ENCODE data around the gene KRT6B. TPM values are rescaled to one million over a fixed set of nuclear protein-coding genes. Genes with fewer than 3 reads are reported as not detected.

KRT6B gene
- total and polyA plus RNA-seq, 2 experiments from 2014 or later = not detected

DNA sequence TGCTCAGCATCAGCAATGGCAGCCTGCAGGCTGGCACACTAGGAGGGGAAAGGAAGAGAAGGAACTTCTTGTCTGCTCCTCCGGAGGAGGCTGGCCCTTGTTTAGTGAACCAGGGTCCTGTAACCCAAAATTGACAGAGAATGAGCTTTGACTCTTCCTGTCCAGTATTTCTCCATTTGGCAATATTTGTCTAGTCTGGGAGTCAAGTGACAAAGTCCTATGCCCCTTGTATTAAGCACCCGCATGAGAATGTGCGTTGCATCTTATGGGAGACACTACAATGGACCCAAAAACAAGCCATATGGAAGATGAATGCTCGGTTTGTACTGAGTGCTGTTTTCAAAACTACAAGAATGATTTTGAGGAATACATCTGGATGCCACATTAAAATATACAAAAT, 17.9 kb upstream of the KRT6B start (continued):
- TF ChIP-seq ETS1 (IDR thresholded peaks at IDR 0.05) = no peak
- no peak for TF ChIP-seq POLR2AphosphoS5 (IDR thresholded peaks at IDR 0.05; ENCODE audit: low read depth)

DNA sequence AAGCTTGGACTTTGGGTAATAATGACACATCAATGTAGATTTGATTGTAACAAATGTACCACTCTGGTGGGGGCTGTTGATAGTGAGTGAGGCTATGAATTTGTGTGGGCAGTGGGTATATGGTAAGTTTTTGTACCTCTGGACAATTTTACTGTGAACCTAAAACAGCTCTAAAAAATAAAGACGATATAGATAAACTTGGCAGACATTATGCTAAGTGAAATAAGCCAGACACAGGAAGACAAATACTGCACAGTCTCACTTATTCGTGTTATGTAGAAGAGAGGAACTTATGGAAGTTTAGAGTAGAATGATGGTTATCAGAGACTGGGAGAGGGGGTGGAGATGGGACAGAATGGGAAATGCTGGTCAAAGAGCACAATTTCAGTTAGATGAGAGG, 13.0 kb upstream of the KRT6B start:
- H3F3A ChIP-seq (replicated peaks; ENCODE audit: low read depth) = no peaks in the 10 kb centered on the region
- no peak overlapping the region for H3K27ac ChIP-seq (ENCODE audit: low read depth)
- TF ChIP-seq ZNF114 (CRISPR knock-in tag; IDR thresholded peaks at IDR 0.05) (no peak), NANOG (IDR thresholded peaks at IDR 0.05; ENCODE audit: borderline replicate concordance) (no peak), JUNB (IDR thresholded peaks at IDR 0.05; ENCODE audit: unreplicated experiment) (no peak), ZNF331 (CRISPR knock-in tag; IDR thresholded peaks at IDR 0.05; ENCODE audit: low read depth) (no peak)
- H4K20me1 ChIP-seq (replicated peaks; ENCODE audit: insufficient read depth) = no peaks in the 10 kb centered on the region
- Mint-ChIP-seq H3K4me3 (no peak overlapping the region), H3K9me3 (peaks cover 4% of the 10 kb centered on the region; the same call in 1 of the 3 replicates), H3K27ac (no peak overlapping the region), H3K4me1 (no peaks in the 10 kb centered on the region; the same call in 2 of the 3 replicates), H3K27me3 (ENCODE audit: insufficient read depth, low read depth, poor library complexity) (no peaks in the 10 kb centered on the region), H3K36me3 (ENCODE audit: low read depth) (no peaks in the 10 kb centered on the region; the same call in 2 of the 3 replicates)
- no peak overlapping the region for H3K4me2 ChIP-seq
- no peak overlapping the region for H2AFZ ChIP-seq
- H3K36me3 ChIP-seq (ENCODE audit: insufficient read depth) = no peaks in the 10 kb centered on the region
- no peaks in the 10 kb centered on the region for H3K9me2 ChIP-seq (ENCODE audit: insufficient read depth)
- no peaks in the 10 kb centered on the region for H3K27me3 ChIP-seq (ENCODE audit: insufficient read depth)
- H3K4me1 ChIP-seq (ENCODE audit: insufficient read depth) = no peaks in the 10 kb centered on the region
- no peak for ATAC-seq
- H3K79me2 ChIP-seq (replicated peaks; ENCODE audit: insufficient read depth) = no peaks in the 10 kb centered on the region
- H3K4me3 ChIP-seq = no peak overlapping the region
- no peak for DNase-seq (ENCODE audit: low spot score)

DNA sequence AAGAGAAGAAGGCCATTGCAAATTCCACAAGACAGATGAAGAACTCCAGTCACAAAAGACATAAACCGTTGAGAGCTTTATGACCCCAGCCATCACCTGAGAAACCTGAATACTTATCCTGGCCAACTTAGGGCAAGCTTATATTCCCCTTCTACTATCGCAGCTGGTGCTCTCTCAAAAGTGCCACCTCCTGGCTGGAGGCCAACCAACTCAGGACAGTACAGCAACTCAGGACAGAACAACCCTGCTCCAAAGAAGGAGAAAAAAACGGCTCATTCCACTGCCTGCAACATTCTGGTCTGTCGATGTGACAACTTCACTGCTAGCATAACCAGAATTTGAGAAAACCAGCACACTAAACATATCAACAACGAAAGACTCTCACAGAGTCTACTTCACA, 9.7 kb upstream of the KRT6B start:
- Histone ChIP-seq H3K4me3 (no peak overlapping the region), H3K79me2 (replicated peaks; ENCODE audit: insufficient read depth) (no peaks in the 10 kb centered on the region), H3K4me2 (no peak overlapping the region), H3K4me1 (ENCODE audit: insufficient read depth) (no peaks in the 10 kb centered on the region), H3K36me3 (ENCODE audit: insufficient read depth) (no peaks in the 10 kb centered on the region), H4K20me1 (replicated peaks; ENCODE audit: insufficient read depth) (no peaks in the 10 kb centered on the region), H2AFZ (no peak overlapping the region), H3K27me3 (ENCODE audit: insufficient read depth) (no peaks in the 10 kb centered on the region), H3K27ac (ENCODE audit: low read depth) (no peak overlapping the region), H3K9me2 (ENCODE audit: insufficient read depth) (no peaks in the 10 kb centered on the region), H3F3A (replicated peaks; ENCODE audit: low read depth) (no peaks in the 10 kb centered on the region)
- H3K4me1 Mint-ChIP-seq = no peaks in the 10 kb centered on the region
- H3K27ac Mint-ChIP-seq = no peak overlapping the region
- H3K27me3 Mint-ChIP-seq (ENCODE audit: insufficient read depth, low read depth, poor library complexity) = no peaks in the 10 kb centered on the region
- no peaks in the 10 kb centered on the region for H3K36me3 Mint-ChIP-seq (ENCODE audit: low read depth)
- TF ChIP-seq, protein P1, sequence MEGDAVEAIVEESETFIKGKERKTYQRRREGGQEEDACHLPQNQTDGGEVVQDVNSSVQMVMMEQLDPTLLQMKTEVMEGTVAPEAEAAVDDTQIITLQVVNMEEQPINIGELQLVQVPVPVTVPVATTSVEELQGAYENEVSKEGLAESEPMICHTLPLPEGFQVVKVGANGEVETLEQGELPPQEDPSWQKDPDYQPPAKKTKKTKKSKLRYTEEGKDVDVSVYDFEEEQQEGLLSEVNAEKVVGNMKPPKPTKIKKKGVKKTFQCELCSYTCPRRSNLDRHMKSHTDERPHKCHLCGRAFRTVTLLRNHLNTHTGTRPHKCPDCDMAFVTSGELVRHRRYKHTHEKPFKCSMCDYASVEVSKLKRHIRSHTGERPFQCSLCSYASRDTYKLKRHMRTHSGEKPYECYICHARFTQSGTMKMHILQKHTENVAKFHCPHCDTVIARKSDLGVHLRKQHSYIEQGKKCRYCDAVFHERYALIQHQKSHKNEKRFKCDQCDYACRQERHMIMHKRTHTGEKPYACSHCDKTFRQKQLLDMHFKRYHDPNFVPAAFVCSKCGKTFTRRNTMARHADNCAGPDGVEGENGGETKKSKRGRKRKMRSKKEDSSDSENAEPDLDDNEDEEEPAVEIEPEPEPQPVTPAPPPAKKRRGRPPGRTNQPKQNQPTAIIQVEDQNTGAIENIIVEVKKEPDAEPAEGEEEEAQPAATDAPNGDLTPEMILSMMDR (conservative IDR thresholded peaks at IDR 0.05; ENCODE audit: low read depth in 2 of 2) = peak in 1 of 2 experiments; percentile 48; a peak in 2 of 4 replicates
- no peak for TF ChIP-seq EZH2 (IDR thresholded peaks at IDR 0.05; ENCODE audit: low read depth, unreplicated experiment)
- no peak for TF ChIP-seq JUNB (IDR thresholded peaks at IDR 0.05; ENCODE audit: unreplicated experiment)
- TF ChIP-seq EZH2phosphoT487 (IDR thresholded peaks at IDR 0.05; ENCODE audit: unreplicated experiment) = no peak
- TF ChIP-seq, protein P2, sequence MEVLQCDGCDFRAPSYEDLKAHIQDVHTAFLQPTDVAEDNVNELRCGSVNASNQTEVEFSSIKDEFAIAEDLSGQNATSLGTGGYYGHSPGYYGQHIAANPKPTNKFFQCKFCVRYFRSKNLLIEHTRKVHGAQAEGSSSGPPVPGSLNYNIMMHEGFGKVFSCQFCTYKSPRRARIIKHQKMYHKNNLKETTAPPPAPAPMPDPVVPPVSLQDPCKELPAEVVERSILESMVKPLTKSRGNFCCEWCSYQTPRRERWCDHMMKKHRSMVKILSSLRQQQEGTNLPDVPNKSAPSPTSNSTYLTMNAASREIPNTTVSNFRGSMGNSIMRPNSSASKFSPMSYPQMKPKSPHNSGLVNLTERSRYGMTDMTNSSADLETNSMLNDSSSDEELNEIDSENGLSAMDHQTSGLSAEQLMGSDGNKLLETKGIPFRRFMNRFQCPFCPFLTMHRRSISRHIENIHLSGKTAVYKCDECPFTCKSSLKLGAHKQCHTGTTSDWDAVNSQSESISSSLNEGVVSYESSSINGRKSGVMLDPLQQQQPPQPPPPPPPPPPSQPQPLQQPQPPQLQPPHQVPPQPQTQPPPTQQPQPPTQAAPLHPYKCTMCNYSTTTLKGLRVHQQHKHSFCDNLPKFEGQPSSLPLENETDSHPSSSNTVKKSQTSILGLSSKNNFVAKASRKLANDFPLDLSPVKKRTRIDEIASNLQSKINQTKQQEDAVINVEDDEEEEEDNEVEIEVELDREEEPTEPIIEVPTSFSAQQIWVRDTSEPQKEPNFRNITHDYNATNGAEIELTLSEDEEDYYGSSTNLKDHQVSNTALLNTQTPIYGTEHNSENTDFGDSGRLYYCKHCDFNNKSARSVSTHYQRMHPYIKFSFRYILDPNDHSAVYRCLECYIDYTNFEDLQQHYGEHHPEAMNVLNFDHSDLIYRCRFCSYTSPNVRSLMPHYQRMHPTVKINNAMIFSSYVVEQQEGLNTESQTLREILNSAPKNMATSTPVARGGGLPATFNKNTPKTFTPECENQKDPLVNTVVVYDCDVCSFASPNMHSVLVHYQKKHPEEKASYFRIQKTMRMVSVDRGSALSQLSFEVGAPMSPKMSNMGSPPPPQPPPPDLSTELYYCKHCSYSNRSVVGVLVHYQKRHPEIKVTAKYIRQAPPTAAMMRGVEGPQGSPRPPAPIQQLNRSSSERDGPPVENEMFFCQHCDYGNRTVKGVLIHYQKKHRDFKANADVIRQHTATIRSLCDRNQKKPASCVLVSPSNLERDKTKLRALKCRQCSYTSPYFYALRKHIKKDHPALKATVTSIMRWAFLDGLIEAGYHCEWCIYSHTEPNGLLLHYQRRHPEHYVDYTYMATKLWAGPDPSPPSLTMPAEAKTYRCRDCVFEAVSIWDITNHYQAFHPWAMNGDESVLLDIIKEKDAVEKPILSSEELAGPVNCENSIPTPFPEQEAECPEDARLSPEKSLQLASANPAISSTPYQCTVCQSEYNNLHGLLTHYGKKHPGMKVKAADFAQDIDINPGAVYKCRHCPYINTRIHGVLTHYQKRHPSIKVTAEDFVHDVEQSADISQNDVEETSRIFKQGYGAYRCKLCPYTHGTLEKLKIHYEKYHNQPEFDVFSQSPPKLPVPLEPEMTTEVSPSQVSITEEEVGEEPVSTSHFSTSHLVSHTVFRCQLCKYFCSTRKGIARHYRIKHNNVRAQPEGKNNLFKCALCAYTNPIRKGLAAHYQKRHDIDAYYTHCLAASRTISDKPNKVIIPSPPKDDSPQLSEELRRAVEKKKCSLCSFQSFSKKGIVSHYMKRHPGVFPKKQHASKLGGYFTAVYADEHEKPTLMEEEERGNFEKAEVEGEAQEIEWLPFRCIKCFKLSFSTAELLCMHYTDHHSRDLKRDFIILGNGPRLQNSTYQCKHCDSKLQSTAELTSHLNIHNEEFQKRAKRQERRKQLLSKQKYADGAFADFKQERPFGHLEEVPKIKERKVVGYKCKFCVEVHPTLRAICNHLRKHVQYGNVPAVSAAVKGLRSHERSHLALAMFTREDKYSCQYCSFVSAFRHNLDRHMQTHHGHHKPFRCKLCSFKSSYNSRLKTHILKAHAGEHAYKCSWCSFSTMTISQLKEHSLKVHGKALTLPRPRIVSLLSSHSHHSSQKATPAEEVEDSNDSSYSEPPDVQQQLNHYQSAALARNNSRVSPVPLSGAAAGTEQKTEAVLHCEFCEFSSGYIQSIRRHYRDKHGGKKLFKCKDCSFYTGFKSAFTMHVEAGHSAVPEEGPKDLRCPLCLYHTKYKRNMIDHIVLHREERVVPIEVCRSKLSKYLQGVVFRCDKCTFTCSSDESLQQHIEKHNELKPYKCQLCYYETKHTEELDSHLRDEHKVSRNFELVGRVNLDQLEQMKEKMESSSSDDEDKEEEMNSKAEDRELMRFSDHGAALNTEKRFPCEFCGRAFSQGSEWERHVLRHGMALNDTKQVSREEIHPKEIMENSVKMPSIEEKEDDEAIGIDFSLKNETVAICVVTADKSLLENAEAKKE (CRISPR knock-in tag; IDR thresholded peaks at IDR 0.05) = no peak
- DNase-seq (ENCODE audit: low spot score) (no peak), ATAC-seq (no peak)
- no peak overlapping the region for H3K4me3 Mint-ChIP-seq
- H3K9me3 Mint-ChIP-seq = no peaks in the 10 kb centered on the region; the same call in 2 of the 3 replicates
